ENCODE data around the gene AKAP7.

- TF ChIP-seq CTCF (IDR thresholded peaks at IDR 0.05; ENCODE audit: low read length) (no peak), EZH2phosphoT487 (IDR thresholded peaks at IDR 0.05; ENCODE audit: low read length) (no peak), EZH2 (optimal IDR thresholded peaks at IDR 0.05; ENCODE audit: low read depth, low read length) (no peak)
Observed at GRCh38 chr6:131173680-131174079, 38.4 kb downstream of the AKAP7 start.

All from MM.1S (cell line).